Kidney (tissue), 14 donors: ENCODE measurements around the gene NEDD8. TPM values are rescaled to one million over a fixed set of nuclear protein-coding genes. Genes with fewer than 3 reads are reported as not detected.

Experiments used
- DNase-seq, 5 donors: peaks; one replicate each; pipeline ENCODE4 v3.0.0-alpha.2; 2013 to 2020
- FAIRE-seq: peaks from 2 replicates; lab custom pipeline; 2012; peaks lifted over from hg19 to GRCh38; lab: Jason Lieb, UNC
- H3K27ac ChIP-seq, 2 donors: one replicate each; pipeline ENCODE4 v1.7.0; 2013; ENCODE audit warnings: low read depth in 2 of 2, low read length in 2 of 2, inconsistent platforms in 1 of 2
- H3K27me3 ChIP-seq: one replicate; pipeline ENCODE4 v1.7.1; 2013; ENCODE audit warnings: low read length, inconsistent platforms; ENCODE audit not compliant: control insufficient read depth, insufficient read depth
- H3K36me3 ChIP-seq, 3 donors: one replicate each; pipeline versions ENCODE4 v1.7.0 to v1.7.1; 2013; ENCODE audit warnings: low read length in 3 of 3, control low read depth in 1 of 3, inconsistent platforms in 1 of 3; ENCODE audit not compliant: insufficient read depth in 3 of 3, control insufficient read depth in 2 of 3
- H3K4me1 ChIP-seq, 3 donors: one replicate each; pipeline versions ENCODE4 v1.7.0 to v1.7.1; 2013; ENCODE audit warnings: low read length in 3 of 3, inconsistent platforms in 1 of 3, low read depth in 1 of 3; ENCODE audit not compliant: control insufficient read depth in 2 of 3, insufficient read depth in 2 of 3
- H3K4me3 ChIP-seq, 3 donors: one replicate each; pipeline versions ENCODE4 v1.7.0 to v1.8.1; 2013; ENCODE audit warnings: low read length in 3 of 3, control low read depth in 1 of 3, inconsistent platforms in 1 of 3
- H3K9ac ChIP-seq, 3 donors: one replicate each; pipeline versions ENCODE4 v1.7.0 to v1.7.1; 2013; ENCODE audit warnings: low read length in 3 of 3, control low read depth in 1 of 3, inconsistent platforms in 1 of 3
- H3K9me3 ChIP-seq, 3 donors: one replicate each; pipeline versions ENCODE4 v1.7.0 to v1.7.1; 2013; ENCODE audit warnings: low read length in 3 of 3, control low read depth in 1 of 3, inconsistent platforms in 1 of 3; ENCODE audit not compliant: control insufficient read depth in 2 of 3, insufficient read depth in 1 of 3
- CTCF ChIP-seq: IDR thresholded peaks from 3 replicates; pipeline ENCODE4 v1.5.1; 2012; ENCODE audit warnings: mild to moderate bottlenecking, moderate library complexity, borderline replicate concordance; ENCODE audit not compliant: insufficient read depth; ENCODE audit errors: extremely low read depth
- intact Hi-C: fragments of 100-400 bp; cut with DNase I; formaldehyde crosslinking; loops from one replicate; pipeline ENCODE4 v1.11.1; 2022
- polyA plus RNA-seq: library from polyadenylated mRNA; stranded (reverse); fragments of 350-450 nt; fragmentation: Illumina TruSeq; extraction: RNeasy Lipid Tissue Mini Kit (QIAGEN cat#74804); gene quantifications from one replicate; pipeline ENCODE4 v1.2.3, GENCODE V29; 2014; ENCODE audit warnings: low read depth, low replicate concordance; ENCODE audit not compliant: insufficient read depth
- total RNA-seq: library from RNA; stranded (reverse); fragmentation: NEBNext Ultra II Directional; extraction: Animal tissue kit (Norgen Biotek cat#: 25700); gene quantifications from one replicate; pipeline ENCODE4 v1.2.1, GENCODE V29; 2021
- donor health status: control.
- donor health status: control.
- donor health status: control.
- donor health status: control.
- donor health status: control.
- donor health status: DM: yes; HTN: yes; CAD: no.
- donor health status: Normal renal cell carcinoma (clear cell type).

The NEDD8 gene
- total and polyA plus RNA-seq, 2 donors from 2014 or later = 145 to 439 TPM

- no peak for TF ChIP-seq CTCF
- no peak for FAIRE-seq
- Histone ChIP-seq H3K27ac (no peak overlapping the region), H3K27me3 (no peaks in the 10 kb centered on the region), H3K4me3 (no peak overlapping the region), H3K9ac (no peak overlapping the region), H3K4me1 (peaks cover 0 to 3% (median 0%) of the 10 kb centered on the region in 3 donors), H3K9me3 (no peaks in the 10 kb centered on the region), H3K36me3 (no peaks in the 10 kb centered on the region)
- DNase-seq = no peak
- intact Hi-C loops = no loop called here
These were observed 28.6 kb upstream of the NEDD8 start for GRCh38 chr14:24260780-24261157.

- H3K4me3 ChIP-seq = no peak overlapping the region
- H3K36me3 ChIP-seq = peaks cover 0 to 1% (median 0%) of the 10 kb centered on the region in 3 donors
- H3K4me1 ChIP-seq = peaks cover 0 to 3% (median 0%) of the 10 kb centered on the region in 3 donors
- H3K27me3 ChIP-seq = no peaks in the 10 kb centered on the region
- H3K9me3 ChIP-seq = no peaks in the 10 kb centered on the region
- H3K9ac ChIP-seq = no peak overlapping the region
- DNase-seq (peak in 1 of 5 donors; percentile 74), FAIRE-seq (no peak)
- no peak for TF ChIP-seq CTCF
- intact Hi-C loops = no loop called here
- H3K27ac ChIP-seq = peak overlapping the region in 1 of 2 donors; percentile 18
These were observed 28.0 kb upstream of the NEDD8 start for GRCh38 chr14:24260026-24260779.

- peak in 2 of 5 donors; percentile 40 to 88 for DNase-seq
- Histone ChIP-seq H3K27ac (peak overlapping the region in 1 of 2 donors; percentile 18), H3K9ac (no peak overlapping the region), H3K4me3 (no peak overlapping the region), H3K9me3 (no peaks in the 10 kb centered on the region), H3K27me3 (no peaks in the 10 kb centered on the region), H3K36me3 (peaks cover 0 to 7% (median 2%) of the 10 kb centered on the region in 3 donors), H3K4me1 (peaks cover 0 to 3% (median 0%) of the 10 kb centered on the region in 3 donors)
- intact Hi-C loops = loop anchor here (10.0 kb wide), 1 partner anchor 45 kb away; the partner anchor contains the start of gene CIDEB
- no peak for TF ChIP-seq CTCF
- no peak for FAIRE-seq
These were observed 27.3 kb upstream of the NEDD8 start for GRCh38 chr14:24259282-24260025.
